Activated T-cell treated with anti-CD3 and anti-CD28 coated beads, Interleukin-2, amount 50 U/mL, for 72 hours (primary cell): ENCODE measurements around the gene PTGFRN. TPM values are rescaled to one million over a fixed set of nuclear protein-coding genes. Genes with fewer than 3 reads are reported as not detected.

Source experiments
- ATAC-seq, 2 donors: fragments of 150-1000 bp; cut with Tn5 transposase; replicated peaks in 1 of 2; 2 replicates each; pipeline ENCODE4 v1.10.0; 2021; ENCODE audit warnings: moderate library complexity in 2 of 2, mild to moderate bottlenecking in 1 of 2
- DNase-seq, 2 donors: peaks; one replicate each; pipeline ENCODE4 v3.0.0; 2021 to 2022; ENCODE audit warnings: mixed read lengths in 1 of 2
- H3K27ac Mint-ChIP-seq: one replicate; pipeline ENCODE4 v1.8.0; 2022; ENCODE audit warnings: mild to moderate bottlenecking, moderate library complexity, mixed read lengths
- H3K27me3 Mint-ChIP-seq: one replicate; pipeline ENCODE4 v1.8.0; 2022; ENCODE audit warnings: low read depth, mixed read lengths
- H3K36me3 Mint-ChIP-seq, 2 donors: one replicate each; pipeline ENCODE4 v1.8.0; 2022; ENCODE audit warnings: mixed read lengths in 2 of 2, mild to moderate bottlenecking in 1 of 2; ENCODE audit not compliant: insufficient read depth in 2 of 2
- H3K4me1 Mint-ChIP-seq: one replicate; pipeline ENCODE4 v1.8.0; 2022; ENCODE audit warnings: low read depth, mixed read lengths
- H3K4me3 Mint-ChIP-seq, 2 donors: one replicate each; pipeline ENCODE4 v1.8.0; 2022; ENCODE audit warnings: mild to moderate bottlenecking in 2 of 2, mixed read lengths in 2 of 2, moderate library complexity in 2 of 2
- H3K9me3 Mint-ChIP-seq, 2 donors: one replicate each; pipeline ENCODE4 v1.8.0; 2022; ENCODE audit warnings: mixed read lengths in 2 of 2
- total RNA-seq, 2 donors: library from RNA; stranded (reverse); gene quantifications; one replicate each; pipeline ENCODE4 v1.2.3, GENCODE V29; 2022

PTGFRN gene
- total RNA-seq, 2 donors from 2014 or later = 14.0 to 14.8 TPM

DNA sequence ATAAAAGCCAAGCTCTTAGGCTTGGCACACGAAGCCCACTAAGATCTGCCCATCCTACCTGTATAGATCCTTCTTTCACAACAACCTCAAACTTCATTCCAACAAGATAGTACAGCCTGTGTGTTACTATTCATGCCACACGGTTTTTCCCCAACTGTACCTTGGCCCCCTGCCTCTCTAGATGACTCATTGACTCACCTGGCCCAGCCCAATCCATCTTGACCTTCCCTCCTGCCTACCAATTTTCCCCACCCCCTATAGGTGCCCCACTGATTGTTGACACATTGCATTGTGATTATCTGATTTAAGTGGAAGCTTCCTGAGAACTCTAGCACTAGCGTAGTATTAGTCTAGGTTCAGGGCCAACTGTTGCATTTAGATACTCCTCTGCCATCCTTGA lies 89.9 kb downstream of the PTGFRN start:
- H3K4me3 Mint-ChIP-seq = no peak overlapping the region
- ATAC-seq = no peak
- H3K4me1 Mint-ChIP-seq = peaks cover 44% of the 10 kb centered on the region
- no peaks in the 10 kb centered on the region for H3K27me3 Mint-ChIP-seq
- no peak for DNase-seq
- H3K9me3 Mint-ChIP-seq = peaks cover 3 to 4% of the 10 kb centered on the region in 2 donors
- no peak overlapping the region for H3K27ac Mint-ChIP-seq
- peaks cover 4 to 5% of the 10 kb centered on the region in 2 donors for H3K36me3 Mint-ChIP-seq

DNA sequence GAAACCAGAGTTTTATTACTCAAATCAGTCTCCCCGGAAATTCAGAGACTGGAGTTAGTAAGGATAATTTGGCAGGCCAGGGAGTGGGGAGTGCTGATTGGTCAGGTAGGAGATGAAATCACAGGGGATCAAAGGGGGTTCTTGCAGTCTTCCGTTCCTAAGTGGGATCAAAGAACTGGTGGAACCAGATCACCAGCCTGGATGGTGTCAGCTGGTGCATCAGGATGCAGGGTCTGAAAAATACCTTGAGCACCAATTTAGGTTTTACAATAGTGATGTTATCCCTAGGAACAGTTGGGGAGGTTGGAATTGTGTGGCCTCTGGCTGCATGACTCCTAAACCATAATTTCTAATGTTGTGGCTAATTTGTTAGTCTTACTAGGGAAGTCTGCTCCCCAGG lies 90.4 kb downstream of the PTGFRN start:
- H3K9me3 Mint-ChIP-seq = peaks cover 3 to 4% of the 10 kb centered on the region in 2 donors
- DNase-seq (no peak), ATAC-seq (no peak)
- H3K4me1 Mint-ChIP-seq = peaks cover 46% of the 10 kb centered on the region
- H3K36me3 Mint-ChIP-seq = peaks cover 4 to 5% of the 10 kb centered on the region in 2 donors
- H3K27ac Mint-ChIP-seq = no peak overlapping the region
- no peaks in the 10 kb centered on the region for H3K27me3 Mint-ChIP-seq
- H3K4me3 Mint-ChIP-seq = peak overlapping the region in 1 of 2 donors; percentile 13

DNA sequence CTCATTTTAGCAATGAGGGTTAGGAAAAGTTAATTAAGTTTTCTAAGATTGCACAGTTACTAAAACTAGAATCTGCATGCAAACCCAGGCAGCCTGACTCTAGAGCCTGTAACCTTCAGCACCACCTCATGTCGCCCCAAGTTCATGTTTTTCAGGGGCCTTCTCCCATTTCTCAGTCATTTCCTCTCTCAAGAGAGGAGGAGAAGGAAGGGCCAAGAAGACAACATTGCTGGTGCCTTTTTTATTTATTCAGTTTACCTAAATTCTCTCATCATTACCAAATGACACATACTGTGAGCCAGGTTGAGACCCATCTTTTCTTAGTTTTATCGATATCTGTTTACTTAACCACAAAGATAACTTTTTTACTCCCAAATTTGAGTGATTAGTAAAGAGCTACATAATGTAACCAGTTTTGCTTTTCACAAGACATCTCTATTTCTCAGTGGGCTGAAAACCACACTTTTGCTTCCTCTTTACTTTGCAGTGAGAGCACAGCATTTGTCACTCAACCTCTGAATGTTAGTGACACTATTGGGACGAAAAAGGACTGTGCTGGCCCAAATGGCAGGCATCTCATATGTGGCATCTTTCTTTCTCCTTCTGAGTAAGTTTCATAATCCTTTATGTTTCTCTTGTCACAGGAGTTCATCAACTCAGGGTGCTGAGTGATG lies 91.7 kb downstream of the PTGFRN start, which contains the start of gene CD101:
TSS of gene CD101 (plus strand) at position 507 of the 674 bp plus-strand sequence. CDS start at position 565, 58 bp downstream.
- peaks cover 3 to 4% of the 10 kb centered on the region in 2 donors for H3K9me3 Mint-ChIP-seq
- peak within 1 kb of the TSS; percentile 74 for H3K27ac Mint-ChIP-seq
- H3K27me3 Mint-ChIP-seq = no peaks in the 10 kb centered on the region
- peaks cover 53% of the 10 kb centered on the region for H3K4me1 Mint-ChIP-seq
- peak within 1 kb of the TSS; percentile 46 to 76 for H3K4me3 Mint-ChIP-seq
- H3K36me3 Mint-ChIP-seq = peaks cover 4 to 5% of the 10 kb centered on the region in 2 donors
- ATAC-seq (peak; percentile 96), DNase-seq (peak; percentile 60 to 61)

DNA sequence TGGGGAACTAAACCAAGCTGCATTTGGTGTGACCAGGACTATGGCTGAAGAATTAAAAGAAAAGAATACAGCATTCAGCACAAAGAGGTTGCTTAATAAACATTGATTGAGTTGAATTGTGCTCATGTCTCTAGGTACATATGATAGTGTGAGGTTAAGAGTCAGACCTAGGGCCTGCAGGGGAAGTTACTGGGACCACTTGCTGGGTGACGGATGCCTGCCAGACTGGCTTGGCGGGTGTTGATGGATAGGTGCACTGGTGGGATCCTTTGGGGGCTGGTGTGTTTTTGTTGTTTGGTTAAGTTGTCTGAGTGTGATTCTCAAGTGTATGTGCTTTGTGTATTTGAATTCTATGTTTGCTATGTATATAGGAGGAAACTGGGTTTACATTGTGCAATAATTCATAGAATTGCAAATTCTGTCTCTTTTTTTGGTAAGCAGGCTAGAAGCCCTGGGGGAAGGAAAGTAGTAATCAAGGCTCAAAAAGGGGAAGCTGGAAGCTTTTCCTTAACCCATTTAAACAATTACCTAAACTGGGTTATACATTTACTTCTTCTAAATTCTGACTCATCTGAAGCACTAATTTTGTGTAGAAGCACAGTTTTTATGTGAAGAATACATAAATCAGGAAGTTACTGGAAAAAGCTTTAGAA lies 93.6 kb downstream of the PTGFRN start:
- ATAC-seq (no peak), DNase-seq (no peak)
- Mint-ChIP-seq H3K27me3 (no peaks in the 10 kb centered on the region), H3K27ac (peak overlapping the region; percentile 9), H3K4me3 (peak overlapping the region in 1 of 2 donors; percentile 27), H3K9me3 (peaks cover 3 to 4% of the 10 kb centered on the region in 2 donors), H3K36me3 (peaks cover 4 to 5% of the 10 kb centered on the region in 2 donors), H3K4me1 (peaks cover 66% of the 10 kb centered on the region)

DNA sequence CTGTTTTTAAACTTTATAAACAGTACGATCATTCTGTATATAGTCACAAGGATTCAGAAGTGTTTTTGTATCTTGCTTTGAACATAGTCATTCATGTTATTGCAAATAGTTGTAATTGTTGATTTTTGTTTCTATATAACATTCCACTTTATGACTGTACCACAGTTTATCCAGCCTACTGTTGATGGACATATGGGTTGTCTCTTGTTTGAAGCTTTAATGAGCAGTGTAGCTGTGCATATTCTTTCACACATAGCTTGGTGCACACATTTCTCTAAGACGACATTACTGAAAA lies 98.0 kb downstream of the PTGFRN start:
- Mint-ChIP-seq H3K36me3 (no peaks in the 10 kb centered on the region), H3K27me3 (no peaks in the 10 kb centered on the region), H3K27ac (peak overlapping the region; percentile 51), H3K9me3 (no peaks in the 10 kb centered on the region), H3K4me1 (peaks cover 48% of the 10 kb centered on the region), H3K4me3 (peak overlapping the region; percentile 53 to 61)
- ATAC-seq (peak; percentile 26 to 27), DNase-seq (no peak)

DNA sequence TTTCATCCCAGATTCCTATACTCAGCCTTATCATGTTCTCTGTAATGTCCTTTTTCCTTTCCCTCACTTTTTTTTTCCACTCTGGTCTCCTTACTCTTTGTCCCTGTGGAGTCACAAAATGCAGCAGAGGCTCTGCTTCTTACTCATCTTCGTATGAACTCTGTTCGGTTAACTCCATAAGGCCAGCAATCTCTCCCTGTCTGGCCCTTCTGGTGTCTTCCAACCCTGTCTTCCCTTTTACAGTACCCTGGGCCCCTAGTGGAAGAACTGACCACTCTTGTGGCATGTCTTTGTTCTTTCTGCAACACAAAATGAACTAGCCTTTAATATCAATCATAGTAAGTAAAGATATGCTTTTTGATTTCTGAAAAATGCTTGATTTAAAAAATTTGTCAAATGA lies 98.9 kb downstream of the PTGFRN start:
- H3K27ac Mint-ChIP-seq = peak overlapping the region; percentile 87
- no peaks in the 10 kb centered on the region for H3K27me3 Mint-ChIP-seq
- peak overlapping the region; percentile 23 to 42 for H3K4me3 Mint-ChIP-seq
- no peaks in the 10 kb centered on the region for H3K9me3 Mint-ChIP-seq
- DNase-seq (no peak), ATAC-seq (peak in 1 of 2 donors; percentile 46)
- H3K36me3 Mint-ChIP-seq = no peaks in the 10 kb centered on the region
- peaks cover 45% of the 10 kb centered on the region for H3K4me1 Mint-ChIP-seq

DNA sequence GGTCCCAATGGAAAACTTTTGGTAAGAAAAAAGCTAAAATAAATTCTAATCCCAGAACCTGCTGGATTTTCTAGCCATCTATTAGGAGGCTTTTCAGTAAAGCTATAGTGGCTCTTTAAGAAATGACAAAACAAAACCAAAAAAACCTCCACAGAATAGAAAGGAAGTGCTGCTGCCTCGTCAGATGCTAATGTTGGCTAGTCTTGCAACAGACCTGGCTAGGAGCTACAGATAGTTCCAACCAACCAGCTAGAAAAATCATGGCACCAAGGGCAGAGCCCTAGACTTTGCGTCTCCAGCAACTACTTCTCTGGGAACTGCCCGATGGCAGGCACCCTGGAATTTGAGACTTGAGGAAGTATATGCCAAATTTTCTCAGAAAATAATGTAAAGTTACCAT lies 99.4 kb downstream of the PTGFRN start:
- Mint-ChIP-seq H3K36me3 (no peaks in the 10 kb centered on the region), H3K4me3 (peak overlapping the region; percentile 23 to 42), H3K4me1 (peaks cover 50% of the 10 kb centered on the region), H3K27me3 (no peaks in the 10 kb centered on the region), H3K27ac (peak overlapping the region; percentile 6), H3K9me3 (no peaks in the 10 kb centered on the region)
- DNase-seq (no peak), ATAC-seq (peak; percentile 46 to 69)

DNA sequence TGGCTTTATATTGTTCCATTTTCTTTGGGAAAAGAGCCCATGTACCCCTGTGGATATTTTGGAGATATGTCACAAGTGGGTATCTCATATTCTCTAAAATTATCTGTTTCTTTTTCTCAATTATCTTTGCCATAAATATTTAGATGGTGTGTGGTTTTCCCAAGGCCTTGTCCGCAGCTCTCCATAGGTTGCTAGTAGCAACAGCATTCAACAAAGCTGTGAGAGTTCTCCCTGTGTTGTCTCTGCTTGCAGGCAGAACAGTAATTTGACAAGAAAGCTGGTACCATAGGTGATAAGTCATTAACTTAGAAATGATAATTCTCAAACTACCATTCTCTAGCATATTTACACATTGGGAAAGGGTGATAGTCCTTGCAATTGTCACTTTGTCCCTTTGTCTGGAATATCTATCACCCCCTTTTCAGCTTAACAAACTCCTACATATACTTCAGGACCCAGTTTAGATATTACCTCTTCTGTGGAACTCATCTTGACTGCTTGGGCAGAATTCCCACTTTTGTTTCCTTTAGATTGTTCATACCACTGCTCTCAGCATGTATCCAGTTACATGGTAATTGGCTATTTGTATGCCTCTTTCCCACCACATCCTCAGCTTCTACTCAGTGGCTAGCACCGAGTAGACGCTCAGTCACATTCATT lies 100.7 kb downstream of the PTGFRN start:
- Mint-ChIP-seq H3K27me3 (no peaks in the 10 kb centered on the region), H3K27ac (peak overlapping the region; percentile 30), H3K4me3 (no peak overlapping the region), H3K9me3 (no peaks in the 10 kb centered on the region), H3K36me3 (no peaks in the 10 kb centered on the region), H3K4me1 (peaks cover 58% of the 10 kb centered on the region)
- no peak for ATAC-seq
- no peak for DNase-seq

DNA sequence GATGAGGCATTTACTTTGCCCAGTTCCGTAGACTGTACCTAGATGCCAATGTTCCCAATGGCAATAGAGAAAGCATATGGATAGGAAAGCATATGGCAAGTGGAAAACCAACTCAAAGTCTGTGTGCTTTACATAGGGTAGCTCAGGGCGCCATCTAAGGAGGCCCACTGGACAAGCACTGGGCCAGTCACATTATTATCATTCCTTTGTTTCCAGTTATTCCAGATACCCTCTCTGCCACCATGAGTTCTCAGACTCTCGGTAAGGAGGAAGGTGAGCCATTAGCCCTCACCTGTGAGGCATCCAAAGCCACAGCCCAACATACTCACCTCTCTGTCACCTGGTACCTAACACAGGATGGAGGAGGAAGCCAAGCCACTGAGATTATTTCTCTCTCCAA lies 101.6 kb downstream of the PTGFRN start:
- H3K27me3 Mint-ChIP-seq = no peaks in the 10 kb centered on the region
- peaks cover 63% of the 10 kb centered on the region for H3K4me1 Mint-ChIP-seq
- no peaks in the 10 kb centered on the region for H3K9me3 Mint-ChIP-seq

DNA sequence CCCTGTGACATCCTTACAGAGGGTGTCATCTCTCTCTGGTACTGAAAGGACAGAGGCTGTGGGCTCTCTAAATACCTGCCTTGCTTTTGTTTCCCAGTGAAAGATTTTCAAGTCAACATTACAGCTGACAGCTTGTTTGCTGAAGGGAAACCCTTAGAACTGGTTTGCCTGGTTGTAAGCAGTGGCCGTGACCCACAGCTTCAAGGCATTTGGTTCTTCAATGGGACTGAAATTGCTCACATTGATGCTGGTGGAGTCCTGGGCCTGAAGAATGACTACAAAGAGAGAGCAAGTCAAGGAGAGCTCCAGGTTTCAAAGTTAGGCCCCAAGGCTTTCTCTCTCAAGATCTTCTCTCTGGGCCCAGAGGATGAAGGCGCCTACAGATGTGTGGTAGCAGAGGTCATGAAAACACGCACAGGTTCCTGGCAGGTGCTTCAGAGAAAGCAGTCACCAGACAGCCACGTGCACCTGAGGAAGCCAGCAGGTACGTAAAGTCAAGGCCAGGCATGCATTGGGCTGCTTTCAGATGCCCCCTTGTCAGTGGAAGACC lies 103.7 kb downstream of the PTGFRN start:
- H3K27ac Mint-ChIP-seq = no peak overlapping the region
- no peak for DNase-seq
- ATAC-seq = no peak
- H3K4me1 Mint-ChIP-seq = peaks cover 65% of the 10 kb centered on the region
- no peaks in the 10 kb centered on the region for H3K9me3 Mint-ChIP-seq
- H3K4me3 Mint-ChIP-seq = no peak overlapping the region
- H3K36me3 Mint-ChIP-seq = no peaks in the 10 kb centered on the region
- H3K27me3 Mint-ChIP-seq = no peaks in the 10 kb centered on the region

More for the DNA sequence above, 101.6 kb downstream of the PTGFRN start:
- no peak overlapping the region for H3K4me3 Mint-ChIP-seq
- H3K27ac Mint-ChIP-seq = no peak overlapping the region
- no peak for DNase-seq
- no peak for ATAC-seq
- H3K36me3 Mint-ChIP-seq = no peaks in the 10 kb centered on the region

DNA sequence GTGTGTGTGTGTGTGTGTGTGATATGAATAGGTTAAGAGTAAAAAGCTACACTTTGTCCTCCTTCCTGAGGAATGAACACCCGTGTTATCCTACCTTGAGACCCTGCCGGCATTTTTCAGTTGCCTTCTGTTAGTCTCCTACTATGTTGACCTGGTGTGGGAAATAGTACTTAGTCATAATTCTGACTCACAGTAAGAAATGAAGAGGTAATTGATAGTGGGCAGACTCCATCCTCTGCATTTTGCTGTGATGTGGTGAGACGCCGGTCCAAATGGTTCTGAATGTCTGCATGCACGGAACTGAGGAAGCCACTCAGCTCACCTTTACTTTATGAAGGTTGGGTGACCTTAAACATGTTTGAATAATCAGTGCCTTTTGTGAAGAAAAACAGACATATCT lies 104.5 kb downstream of the PTGFRN start:
- Mint-ChIP-seq H3K4me3 (peak overlapping the region; percentile 27 to 49), H3K27me3 (no peaks in the 10 kb centered on the region), H3K9me3 (no peaks in the 10 kb centered on the region), H3K27ac (no peak overlapping the region), H3K36me3 (no peaks in the 10 kb centered on the region), H3K4me1 (peaks cover 56% of the 10 kb centered on the region)
- DNase-seq = peak in 1 of 2 donors; percentile 18
- peak; percentile 81 to 82 for ATAC-seq

DNA sequence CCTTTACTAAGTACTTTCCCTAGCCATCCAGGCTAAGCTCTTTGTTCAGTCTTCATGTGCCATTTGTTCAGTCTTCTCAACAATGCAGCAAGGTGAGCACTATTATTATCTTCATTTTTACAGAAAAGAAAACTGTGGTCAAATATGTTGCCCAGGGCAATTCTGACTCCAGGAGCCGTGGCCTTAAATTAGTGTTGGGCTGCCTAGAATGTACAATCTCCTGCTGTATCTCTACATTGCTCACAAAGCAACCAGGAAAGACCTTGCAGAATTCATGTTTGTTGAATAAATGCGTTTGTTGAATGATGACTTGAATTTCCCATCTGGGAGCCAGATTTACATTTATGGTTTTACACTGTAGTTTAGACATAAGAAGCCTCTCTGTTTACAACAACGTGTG lies 106.0 kb downstream of the PTGFRN start:
- Mint-ChIP-seq H3K9me3 (no peaks in the 10 kb centered on the region), H3K36me3 (no peaks in the 10 kb centered on the region), H3K4me3 (peak overlapping the region in 1 of 2 donors; percentile 13), H3K27ac (no peak overlapping the region), H3K4me1 (peaks cover 49% of the 10 kb centered on the region), H3K27me3 (no peaks in the 10 kb centered on the region)
- ATAC-seq = no peak
- DNase-seq = no peak

DNA sequence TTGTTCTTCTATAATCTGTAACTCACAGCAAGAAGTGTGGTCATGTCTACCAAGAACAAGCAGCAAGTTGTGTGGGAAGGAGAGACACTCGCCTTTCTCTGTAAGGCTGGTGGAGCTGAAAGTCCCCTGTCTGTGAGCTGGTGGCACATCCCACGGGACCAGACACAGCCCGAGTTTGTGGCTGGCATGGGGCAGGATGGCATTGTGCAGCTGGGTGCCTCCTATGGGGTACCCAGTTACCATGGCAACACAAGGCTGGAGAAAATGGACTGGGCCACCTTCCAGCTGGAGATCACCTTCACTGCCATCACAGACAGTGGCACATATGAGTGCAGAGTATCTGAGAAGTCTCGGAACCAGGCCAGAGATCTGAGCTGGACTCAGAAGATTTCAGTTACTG lies 107.3 kb downstream of the PTGFRN start:
- H3K27me3 Mint-ChIP-seq = no peaks in the 10 kb centered on the region

More for the DNA sequence above, 107.3 kb downstream of the PTGFRN start:
- peak in 1 of 2 donors; percentile 18 for ATAC-seq
- DNase-seq = no peak
- Mint-ChIP-seq H3K9me3 (no peaks in the 10 kb centered on the region), H3K4me3 (no peak overlapping the region), H3K4me1 (peaks cover 49% of the 10 kb centered on the region), H3K27ac (no peak overlapping the region), H3K36me3 (no peaks in the 10 kb centered on the region)
